NCI-H460 (cell line): ENCODE measurements around the gene ARMS2. TPM values are rescaled to one million over a fixed set of nuclear protein-coding genes. Genes with fewer than 3 reads are reported as not detected.

Experiments used
- DNase-seq: peaks from one replicate; pipeline ENCODE4 v3.0.0-alpha.2; 2016; ENCODE audit warnings: low read depth; ENCODE audit errors: extremely low read depth
- total RNA-seq: library from RNA; depleted of rRNA; stranded (reverse); fragments of >200 nt; shearing (Covaris generic); gene quantifications from 2 replicates; pipeline ENCODE4 v1.2.3, GENCODE V29; 2014

The ARMS2 gene
- total RNA-seq, 1 experiment from 2014 or later: not detected

DNA sequence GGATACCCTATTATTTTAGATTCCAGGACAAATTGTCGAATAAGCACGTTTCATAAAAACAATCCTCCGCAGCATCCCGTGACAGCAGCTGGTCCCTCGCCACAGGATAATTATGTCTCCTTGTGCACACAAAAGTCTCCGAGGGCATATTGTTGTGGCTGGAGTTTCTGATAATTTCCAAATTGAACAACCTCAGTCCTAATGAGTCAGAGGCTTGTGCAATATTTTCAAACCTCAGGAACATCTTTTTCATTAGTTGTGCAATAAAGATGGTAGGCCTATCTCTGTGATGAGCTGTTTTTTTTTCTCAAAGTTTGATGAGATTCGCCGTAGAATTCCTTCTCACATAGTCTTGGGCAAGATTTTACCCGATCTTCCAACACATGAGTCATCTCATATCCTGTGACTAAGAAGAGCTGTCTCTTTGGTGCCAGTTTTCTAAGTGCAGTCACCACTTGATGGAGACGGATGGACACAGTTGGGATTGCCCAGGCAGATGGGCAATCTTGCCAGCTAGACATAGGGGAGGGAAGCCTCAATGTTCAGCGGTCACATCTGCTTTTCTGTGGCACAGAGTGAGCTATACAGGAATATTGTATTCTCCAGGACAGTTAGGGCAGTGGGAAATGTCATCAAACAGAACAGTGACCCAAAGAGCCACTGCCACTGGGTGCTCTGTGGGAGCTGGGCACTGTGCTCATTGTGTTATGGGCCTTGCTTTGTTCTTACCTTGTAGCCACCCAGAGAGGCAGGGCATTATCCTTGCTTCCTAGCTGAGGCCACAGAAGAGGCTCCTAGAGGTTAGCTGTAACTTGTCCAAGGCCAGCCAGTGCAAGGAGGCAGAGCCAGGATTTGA is 14.7 kb downstream of the ARMS2 start:
- peak; percentile 91 for DNase-seq

DNA sequence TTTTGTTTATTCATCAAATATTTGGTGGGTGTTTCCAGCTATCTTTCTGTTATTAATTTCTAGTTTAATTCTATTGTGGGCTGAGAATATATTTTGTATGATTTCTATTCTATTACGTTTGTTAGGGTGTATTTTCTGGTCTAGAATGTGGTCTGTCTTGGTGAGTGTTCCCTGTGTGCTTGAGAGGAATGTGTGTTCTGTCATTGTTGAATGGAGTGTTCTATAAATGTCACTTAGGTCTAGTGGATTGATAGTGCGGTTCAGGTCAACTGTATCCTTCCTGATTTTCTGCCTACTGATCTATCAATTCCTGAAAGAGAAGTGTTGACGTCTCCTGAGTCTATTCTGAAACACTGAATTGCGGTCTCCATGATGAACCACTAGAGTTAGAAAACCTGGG is 15.4 kb downstream of the ARMS2 start:
- DNase-seq: no peak

- no peak for DNase-seq
Observed at GRCh38 chr10:122471531-122472177, 17.2 kb downstream of the ARMS2 start.

DNA sequence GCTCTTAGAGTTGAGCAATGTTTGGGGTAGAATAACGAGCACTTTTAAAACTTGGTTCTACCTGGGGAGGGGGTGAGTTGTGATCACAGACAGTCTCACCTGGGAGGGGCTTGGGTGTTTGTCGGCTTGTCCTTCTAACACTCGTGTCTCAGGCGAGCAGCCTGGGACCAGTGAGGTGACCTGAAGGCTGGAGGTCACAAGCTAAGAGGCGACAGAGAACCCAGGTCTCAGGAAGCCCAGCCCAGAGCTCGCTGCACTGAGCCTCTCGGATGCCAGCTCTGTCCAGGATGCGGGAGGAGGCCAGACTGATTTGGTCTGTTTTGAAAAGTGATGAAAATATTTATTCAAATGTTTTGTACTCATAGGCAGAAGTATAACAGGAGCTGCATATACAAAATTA is 18.7 kb downstream of the ARMS2 start:
- DNase-seq: no peak

DNA sequence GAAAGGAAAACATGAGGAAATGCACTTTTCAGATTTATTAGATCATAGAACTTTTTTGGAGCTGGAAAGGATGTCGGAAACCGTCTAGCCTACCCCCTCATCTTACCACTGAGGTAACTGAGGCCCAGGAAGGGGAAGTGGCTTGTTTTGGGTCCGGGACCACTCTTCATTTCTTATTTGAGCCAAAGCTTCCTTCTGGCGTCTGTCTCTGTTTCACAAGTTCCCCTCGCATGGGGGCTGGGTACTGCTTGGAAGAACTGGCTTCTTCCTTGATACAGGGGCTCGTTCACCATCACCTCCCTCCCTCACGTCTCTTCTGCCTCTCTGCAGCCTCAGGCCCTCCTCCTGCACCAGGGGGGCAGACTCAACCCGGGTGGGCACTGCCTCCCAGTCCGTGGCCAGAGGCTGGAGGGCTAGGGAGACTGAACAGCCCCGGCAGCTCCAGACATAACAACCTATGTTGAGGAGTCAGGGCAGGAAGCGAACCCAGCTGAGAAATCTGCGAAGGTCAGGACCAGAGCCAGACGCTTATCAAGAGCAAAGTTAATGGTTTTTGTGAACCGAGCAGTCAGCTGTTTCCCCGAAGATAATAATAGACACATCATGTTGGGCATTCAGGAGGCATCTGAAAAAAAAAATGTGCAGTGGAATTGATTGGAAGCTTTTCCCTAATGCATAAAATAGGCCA is 19.8 kb downstream of the ARMS2 start:
- DNase-seq: no peak

DNA sequence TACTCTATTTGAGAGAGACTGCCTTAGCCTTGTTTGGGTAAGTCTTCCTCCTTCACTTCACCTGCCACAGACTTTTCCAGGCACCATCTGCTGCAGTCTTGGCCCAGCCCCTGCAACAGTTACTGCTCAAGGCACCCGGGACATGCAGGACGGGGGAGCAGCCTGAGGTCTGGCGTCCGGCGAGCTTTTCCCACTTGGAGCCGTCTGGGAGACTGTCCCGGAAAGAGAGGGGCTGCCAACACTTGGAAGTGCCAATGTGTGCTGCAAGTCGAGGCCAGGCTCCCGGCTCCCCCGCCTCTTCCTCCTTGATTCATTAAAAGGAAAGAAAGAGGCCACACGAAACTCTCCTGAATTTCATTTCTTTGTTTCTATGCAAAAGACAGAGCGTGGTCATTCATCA is 20.6 kb downstream of the ARMS2 start:
- no peak for DNase-seq

DNA sequence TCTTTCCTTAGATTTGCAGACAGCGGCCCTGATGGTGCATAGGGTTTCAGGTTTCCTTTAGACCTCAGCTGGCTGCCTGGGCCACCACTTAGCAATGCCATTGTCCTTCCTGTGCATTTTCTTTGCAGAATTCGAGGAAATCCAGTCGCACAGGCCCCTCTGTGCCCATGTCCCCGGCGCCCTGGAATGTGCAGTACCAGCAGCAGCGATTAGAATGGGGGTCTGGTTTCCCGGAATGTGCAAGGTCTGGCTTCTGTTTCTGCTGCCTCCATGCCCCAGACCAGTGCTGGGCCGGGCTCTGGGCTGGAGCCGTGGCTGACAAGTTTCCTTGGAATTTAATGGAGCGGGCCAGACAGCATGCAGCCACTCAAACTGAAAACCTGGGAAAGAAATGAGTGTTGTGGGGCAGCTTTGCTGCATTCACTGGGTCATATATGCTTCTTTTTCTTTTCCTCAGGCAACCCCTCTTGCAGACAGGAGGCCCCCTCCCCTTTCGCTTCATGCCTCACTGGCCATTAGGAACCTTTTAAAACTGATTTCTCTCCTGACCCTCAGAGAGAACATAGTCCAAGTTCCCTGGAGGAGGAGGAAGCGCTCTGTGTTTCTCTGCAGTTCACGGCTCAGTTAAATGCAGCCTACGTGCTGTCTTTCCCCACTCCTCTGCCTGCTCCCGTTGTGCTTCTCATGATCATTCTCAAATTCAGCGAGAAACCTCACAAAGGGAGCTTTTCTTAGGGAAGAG is 21.3 kb downstream of the ARMS2 start:
- no peak for DNase-seq

DNA sequence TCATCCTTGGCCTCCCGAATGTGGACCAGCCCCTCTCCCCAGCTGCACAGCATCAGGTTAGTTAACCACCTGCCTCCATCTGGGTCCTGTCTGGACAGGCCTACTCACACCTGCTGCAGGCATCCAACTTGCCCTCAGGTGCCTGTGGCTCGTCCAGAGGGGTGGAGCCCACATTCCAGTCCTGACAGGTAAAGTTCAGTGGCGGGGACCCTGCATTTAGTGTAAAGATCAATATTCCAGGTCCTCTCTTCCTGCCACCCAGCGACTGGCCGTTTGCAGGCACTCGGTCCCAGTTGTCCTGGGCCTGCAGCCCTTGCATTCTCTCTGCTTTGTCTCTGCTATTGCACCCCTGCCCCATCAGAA is 21.9 kb downstream of the ARMS2 start:
- DNase-seq: no peak

- no peak for DNase-seq
Observed at GRCh38 chr10:122477436-122477835, 23.0 kb downstream of the ARMS2 start.

GRCh38 chr10:122478971-122479370 is 24.5 kb downstream of the ARMS2 start:
- DNase-seq: no peak

- DNase-seq: no peak
Observed at GRCh38 chr10:122480146-122480833, 25.8 kb downstream of the ARMS2 start.

DNA sequence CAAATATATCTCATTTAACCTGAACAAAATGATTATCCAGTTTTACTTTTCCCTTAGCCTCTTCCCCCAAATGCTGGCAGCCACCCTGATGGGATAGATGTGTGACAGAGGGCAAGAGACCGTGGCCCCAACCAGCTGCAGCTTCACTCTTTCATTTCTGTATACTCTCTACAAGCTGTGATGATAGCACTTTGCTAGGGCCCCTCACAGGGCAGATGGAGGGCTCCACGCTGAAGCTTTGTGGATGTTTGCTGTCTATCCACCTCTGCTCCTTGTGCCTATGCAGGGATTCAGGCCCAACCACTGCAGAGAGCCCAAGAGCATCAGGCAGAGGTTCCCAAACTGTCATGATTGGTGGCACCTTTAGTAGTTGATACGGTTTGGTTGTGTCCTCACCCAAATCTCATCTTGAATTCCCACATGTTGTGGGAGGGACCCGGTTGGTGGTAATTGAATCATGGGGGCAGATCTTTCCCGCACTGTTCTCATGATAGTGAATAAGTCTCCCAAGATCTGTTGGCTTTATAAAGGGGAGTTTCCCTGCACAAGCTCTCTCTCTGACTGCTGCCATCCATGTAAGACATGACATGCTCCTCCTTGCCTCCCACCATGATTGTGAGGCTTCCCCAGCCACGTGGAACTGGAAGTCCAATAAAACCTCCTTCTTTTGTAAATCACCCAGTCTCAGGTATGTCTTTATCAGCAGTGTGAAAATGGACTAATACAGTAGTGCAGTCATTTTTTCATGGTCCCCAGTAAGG is 27.0 kb downstream of the ARMS2 start:
- DNase-seq: no peak

- no peak for DNase-seq
Observed at GRCh38 chr10:122484276-122485060, 30.0 kb downstream of the ARMS2 start.

- no peak for DNase-seq
Observed at GRCh38 chr10:122485670-122486069, 31.2 kb downstream of the ARMS2 start.

GRCh38 chr10:122486406-122487080 is 32.1 kb downstream of the ARMS2 start:
- no peak for DNase-seq

- peak; percentile 32 for DNase-seq
Observed at GRCh38 chr10:122487174-122487765, 32.8 kb downstream of the ARMS2 start.

DNA sequence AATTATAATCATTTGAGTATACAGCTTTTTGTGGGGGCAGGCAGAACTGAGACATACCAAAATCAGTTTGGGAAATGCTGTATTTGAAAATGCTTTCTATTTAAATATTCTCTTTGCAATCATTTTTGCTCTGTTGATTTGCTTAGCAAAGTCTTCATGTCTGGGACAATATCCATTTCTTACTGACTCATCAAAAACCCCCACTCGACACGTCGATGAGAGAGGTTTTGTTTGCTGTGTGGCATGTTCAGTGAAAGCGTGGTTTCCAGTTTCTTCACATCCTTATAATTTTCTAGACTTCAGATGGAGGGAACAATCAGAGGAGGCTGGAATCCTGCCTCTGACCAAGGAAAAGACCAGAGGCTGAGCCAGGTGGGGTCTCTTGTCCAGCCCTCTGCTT is 35.8 kb downstream of the ARMS2 start:
- no peak for DNase-seq
